OCI-LY3 (cell line): ENCODE data around the gene ZNF764.

Experiments
- CTCF ChIP-seq: fragments of 200-600, 300-600 bp; sonication (generic); IDR thresholded peaks from 2 replicates; pipeline ENCODE4 v1.5.1; 2014; ENCODE audit warnings: antibody characterized with exemption, low read length, low read depth
- EZH2phosphoT487 ChIP-seq: fragments of 200-600 bp; shearing (Covaris generic); IDR thresholded peaks from 2 replicates; pipeline ENCODE4 v1.6.1; 2018; ENCODE audit warnings: antibody characterized with exemption, mixed run types, low read depth

- no peak for TF ChIP-seq CTCF
- no peak for TF ChIP-seq EZH2phosphoT487
Measured at GRCh38 chr16:30532285-30533145, 25.7 kb downstream of the ZNF764 start.
